Omental fat pad (tissue), 4 donors: ENCODE data around the gene AFF4. TPM values are rescaled to one million over a fixed set of nuclear protein-coding genes. Genes with fewer than 3 reads are reported as not detected.
A peak's percentile ranks its signal among the peaks of the same experiment; 100 is the strongest.

Experiments
- ATAC-seq: fragments of 150-250 bp; one replicate; pipeline ENCODE4 v1.9.1; 2016; ENCODE audit warnings: mild to moderate bottlenecking, moderate library complexity; ENCODE audit not compliant: low FRiP score
- DNase-seq: peaks from one replicate; pipeline ENCODE4 v3.0.0-alpha.2; 2019; ENCODE audit warnings: low spot score
- CTCF ChIP-seq, 3 donors: fragments of 450-650 bp; IDR thresholded peaks; one replicate each; pipeline ENCODE4 v1.5.1; 2016 to 2017; ENCODE audit warnings: antibody characterized with exemption in 3 of 3, mild to moderate bottlenecking in 3 of 3, moderate library complexity in 2 of 3
- total RNA-seq, 4 donors: library from RNA; depleted of rRNA; stranded (reverse); fragments of >200 nt; gene quantifications; one replicate each; pipeline ENCODE4 v1.1.0, GENCODE V29; 2016

The AFF4 gene
- total RNA-seq, 4 donors from 2014 or later, result 52.8 to 118 (median 87.5) TPM

GRCh38 chr5:132832612-132833011, 130.8 kb downstream of the AFF4 start:
- no peak for ATAC-seq
- DNase-seq, result no peak
- TF ChIP-seq CTCF (IDR thresholded peaks at IDR 0.05), result no peak

- TF ChIP-seq CTCF (IDR thresholded peaks at IDR 0.05), result no peak
- no peak for DNase-seq
- ATAC-seq, result no peak
These were observed 132.2 kb downstream of the AFF4 start for GRCh38 chr5:132831095-132831860.

GRCh38 chr5:132830436-132831094, 132.9 kb downstream of the AFF4 start, which contains the start of gene SHROOM1:
TSS of gene SHROOM1 (minus strand) at chr5:132830647. CDS start at chr5:132826140, 4,507 bp downstream.
- no peak for DNase-seq
- peak; percentile 81 for ATAC-seq
- TF ChIP-seq CTCF (IDR thresholded peaks at IDR 0.05), result no peak

- peak; percentile 85 for ATAC-seq
- TF ChIP-seq CTCF (IDR thresholded peaks at IDR 0.05), result peak in 1 of 3 donors; percentile 2
- no peak for DNase-seq
These were observed 133.5 kb downstream of the AFF4 start for GRCh38 chr5:132829742-132830435.

GRCh38 chr5:132828846-132829494, 134.5 kb downstream of the AFF4 start:
- no peak for ATAC-seq
- no peak for TF ChIP-seq CTCF (IDR thresholded peaks at IDR 0.05)
- no peak for DNase-seq

GRCh38 chr5:132827943-132828673, 135.3 kb downstream of the AFF4 start:
- DNase-seq (no peak), ATAC-seq (no peak)
- TF ChIP-seq CTCF (IDR thresholded peaks at IDR 0.05), result no peak
